SK-N-SH treated with all-trans-retinoic acid at 6 μM for 48 hours (cell line): ENCODE results near the gene TMEFF2.

ENCODE experiments used
- ATAC-seq: fragments of 200-7000 bp; cut with Tn5 transposase; 3 replicates; pipeline ENCODE4 v1.9.1; 2020; ENCODE audit warnings: mild to moderate bottlenecking, moderate library complexity
- ARNTL ChIP-seq: fragments of 450-650 bp; formaldehyde crosslinking; IDR thresholded peaks from 2 replicates; pipeline ENCODE4 v1.5.0; 2020; ENCODE audit warnings: low read depth, mild to moderate bottlenecking, moderate library complexity, borderline replicate concordance
- BACH2 ChIP-seq: fragments of 250-450 bp; sonication (Bioruptor Pico); IDR thresholded peaks from 2 replicates; pipeline ENCODE4 v1.9.0; 2021; ENCODE audit warnings: mild to moderate bottlenecking, borderline replicate concordance
- CSDC2 ChIP-seq: fragments of 250-450 bp; sonication (Bioruptor Pico); IDR thresholded peaks from 2 replicates; pipeline ENCODE4 v1.5.0; 2020; ENCODE audit warnings: mild to moderate bottlenecking, moderate library complexity
- CSRNP3 ChIP-seq: fragments of 250-450 bp; sonication (Bioruptor Pico); IDR thresholded peaks from 2 replicates; pipeline ENCODE4 v1.5.1; 2021; ENCODE audit warnings: mild to moderate bottlenecking, moderate library complexity
- ESRRG ChIP-seq: fragments of 250-450 bp; sonication (Bioruptor Pico); IDR thresholded peaks from 2 replicates; pipeline ENCODE4 v1.6.1; 2021; ENCODE audit warnings: mild to moderate bottlenecking
- GLIS3 ChIP-seq: fragments of 250-450 bp; sonication (Bioruptor Pico); IDR thresholded peaks from 2 replicates; pipeline ENCODE4 v1.5.0; 2020; ENCODE audit warnings: mild to moderate bottlenecking, moderate library complexity
- ISL1 ChIP-seq: fragments of 250-450 bp; sonication (Bioruptor Pico); IDR thresholded peaks from 2 replicates; pipeline ENCODE4 v2.1.2; 2022; ENCODE audit warnings: mild to moderate bottlenecking, moderate library complexity
- OSR1 ChIP-seq: fragments of 250-450 bp; sonication (Bioruptor Pico); IDR thresholded peaks from 2 replicates; pipeline ENCODE4 v1.8.0; 2022; ENCODE audit warnings: moderate library complexity, mild to moderate bottlenecking, inconsistent platforms
- PATZ1 ChIP-seq: fragments of 250-450 bp; sonication (Bioruptor Pico); IDR thresholded peaks from 2 replicates; pipeline ENCODE4 v1.8.0; 2020; ENCODE audit warnings: mild to moderate bottlenecking, moderate library complexity, borderline replicate concordance
- POU6F1 ChIP-seq: fragments of 250-450 bp; sonication (Bioruptor Pico); IDR thresholded peaks from 2 replicates; pipeline ENCODE4 v1.8.0; 2021; ENCODE audit warnings: low read depth, mild to moderate bottlenecking, moderate library complexity, borderline replicate concordance
- PPARA ChIP-seq: fragments of 250-450 bp; sonication (Bioruptor Pico); IDR thresholded peaks from 2 replicates; pipeline ENCODE4 v1.5.0; 2020; ENCODE audit warnings: mild to moderate bottlenecking, borderline replicate concordance
- RARB ChIP-seq: fragments of 250-450 bp; sonication (Bioruptor Pico); IDR thresholded peaks from 2 replicates; pipeline ENCODE4 v1.8.0; 2021; ENCODE audit warnings: mild to moderate bottlenecking, moderate library complexity
- SNAI2 ChIP-seq: fragments of 250-450 bp; sonication (Bioruptor Pico); IDR thresholded peaks from 2 replicates; pipeline ENCODE4 v1.5.0; 2020; ENCODE audit warnings: mild to moderate bottlenecking, moderate library complexity
- TCF4 ChIP-seq: fragments of 250-450 bp; sonication (Bioruptor Pico); IDR thresholded peaks from 2 replicates; pipeline ENCODE4 v1.8.0; 2021; ENCODE audit warnings: mild to moderate bottlenecking, moderate library complexity, borderline replicate concordance
- TOX ChIP-seq: fragments of 250-450 bp; sonication (Bioruptor Pico); IDR thresholded peaks from 2 replicates; pipeline ENCODE4 v1.8.0; 2021; ENCODE audit warnings: mild to moderate bottlenecking, moderate library complexity, borderline replicate concordance
- TSHZ2 ChIP-seq: fragments of 250-450 bp; sonication (Bioruptor Pico); IDR thresholded peaks from 2 replicates; pipeline ENCODE4 v1.5.0; 2020; ENCODE audit warnings: mild to moderate bottlenecking, moderate library complexity
- ZC3H10 ChIP-seq: fragments of 250-450 bp; sonication (Bioruptor Pico); IDR thresholded peaks from 2 replicates; pipeline ENCODE4 v1.5.1; 2021; ENCODE audit warnings: mild to moderate bottlenecking, moderate library complexity
- ZFP3 ChIP-seq: fragments of 250-450 bp; sonication (Bioruptor Pico); IDR thresholded peaks from 2 replicates; pipeline ENCODE4 v1.5.0; 2020; ENCODE audit warnings: mild to moderate bottlenecking, moderate library complexity
- ZNF565 ChIP-seq: fragments of 450-650 bp; formaldehyde crosslinking; conservative IDR thresholded peaks from 2 replicates; pipeline ENCODE4 v1.5.0; 2020; ENCODE audit warnings: low read depth, mild to moderate bottlenecking, moderate library complexity
- ZNF70 ChIP-seq: fragments of 450-650 bp; formaldehyde crosslinking; IDR thresholded peaks from 2 replicates; pipeline ENCODE4 v1.5.0; 2020; ENCODE audit warnings: mild to moderate bottlenecking, moderate library complexity
- ZNF8 ChIP-seq: fragments of 450-650 bp; formaldehyde crosslinking; IDR thresholded peaks from 2 replicates; pipeline ENCODE4 v1.5.0; 2020; ENCODE audit warnings: mild to moderate bottlenecking, moderate library complexity

TMEFF2 gene

GRCh38 chr2:192067631-192068030, 127.1 kb downstream of the TMEFF2 start:
- ATAC-seq, result no peak
- TF ChIP-seq ISL1 (no peak), GLIS3 (no peak), ARNTL (CRISPR knock-in tag) (no peak), ZNF8 (CRISPR knock-in tag) (no peak), TCF4 (CRISPR knock-in tag) (no peak)

- TF ChIP-seq RARB (CRISPR knock-in tag) (no peak), CSRNP3 (CRISPR knock-in tag) (no peak), ZNF70 (CRISPR knock-in tag) (no peak), CSDC2 (CRISPR knock-in tag) (no peak), ZNF8 (CRISPR knock-in tag) (no peak), ARNTL (CRISPR knock-in tag) (no peak), ZFP3 (CRISPR knock-in tag) (no peak), SNAI2 (no peak), PPARA (no peak), TSHZ2 (no peak), TOX (CRISPR knock-in tag) (no peak), OSR1 (CRISPR knock-in tag) (no peak), ESRRG (CRISPR knock-in tag) (no peak), POU6F1 (no peak), TCF4 (CRISPR knock-in tag) (no peak), BACH2 (CRISPR knock-in tag) (no peak), PATZ1 (CRISPR knock-in tag) (no peak), ZC3H10 (CRISPR knock-in tag) (no peak), ISL1 (no peak), ZNF565 (no peak)
- ATAC-seq, result no peak
These were observed 130.3 kb downstream of the TMEFF2 start for GRCh38 chr2:192064459-192064858.

GRCh38 chr2:192060161-192060560, 134.6 kb downstream of the TMEFF2 start:
- no peak for TF ChIP-seq ZNF8 (CRISPR knock-in tag)
- TF ChIP-seq ARNTL (CRISPR knock-in tag), result no peak
- no peak for TF ChIP-seq GLIS3
- no peak for TF ChIP-seq CSDC2 (CRISPR knock-in tag)
- no peak for TF ChIP-seq TSHZ2
- no peak for ATAC-seq
